ENCODE measurements around the gene KDM2A.
"Not testable (repeated sequence)": the region's sequence is repeated elsewhere in the genome, so short reads cannot be mapped to it uniquely, and the experiment has no call there.

Gene KDM2A

GRCh38 chr11:67120456-67120855 lies 1.4 kb downstream of the KDM2A start:
- DNase-seq (ENCODE audit: low read depth) = no peak
- H3K4me3 ChIP-seq (ENCODE audit: low read depth, low read length) = peak overlapping the region; percentile 100
- TF ChIP-seq MAX (IDR thresholded peaks at IDR 0.05; ENCODE audit: low read depth, low read length) (no peak), MYC (IDR thresholded peaks at IDR 0.05; ENCODE audit: low read depth, low read length) (no peak), POLR2A (IDR thresholded peaks at IDR 0.05; ENCODE audit: extremely low read depth, insufficient read length) (no peak), CTCF (IDR thresholded peaks at IDR 0.05; ENCODE audit: low read depth, low read length) (no peak)

DNA sequence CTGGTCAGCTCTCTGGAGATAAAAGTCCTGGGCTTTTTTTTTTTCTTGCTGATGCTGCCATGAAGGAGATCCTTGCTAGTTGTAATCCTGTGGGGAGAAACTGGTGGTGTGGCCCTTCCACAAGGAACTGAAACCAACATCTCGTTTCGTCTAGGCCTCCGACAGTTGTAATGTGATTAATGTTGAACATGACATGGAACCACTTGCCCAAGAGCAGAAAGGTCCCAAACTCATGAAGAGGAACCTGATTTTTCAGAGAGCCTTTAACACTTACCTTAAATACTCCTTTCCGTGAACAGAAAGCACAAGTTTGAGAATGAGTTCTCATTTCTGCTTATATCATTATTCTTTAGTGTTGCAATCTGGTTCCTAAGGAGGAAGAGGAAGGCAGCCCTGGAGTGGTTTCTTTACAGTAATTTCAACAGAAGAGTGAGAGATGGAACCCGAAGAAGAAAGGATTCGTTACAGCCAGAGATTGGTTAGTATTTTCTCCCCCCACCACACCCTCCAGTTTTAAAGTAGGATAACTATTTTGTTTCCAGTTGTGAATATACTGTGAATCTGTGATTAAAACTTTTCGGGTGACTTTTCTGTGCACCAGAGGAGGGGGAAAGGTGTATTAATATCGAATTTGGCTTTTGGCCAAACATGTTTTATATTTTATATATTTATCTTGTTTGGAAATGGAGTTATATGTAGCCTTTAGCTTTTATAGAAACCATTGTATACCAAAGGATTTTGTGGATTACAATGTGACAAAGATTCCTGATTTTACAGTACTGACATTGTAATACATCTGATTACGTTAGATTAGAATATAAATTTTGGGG lies 2.0 kb downstream of the KDM2A start:
- DNase-seq (ENCODE audit: low read depth) = peak; percentile 87
- TF ChIP-seq MAX (IDR thresholded peaks at IDR 0.05; ENCODE audit: low read depth, low read length) (no peak), MYC (IDR thresholded peaks at IDR 0.05; ENCODE audit: low read depth, low read length) (no peak), POLR2A (IDR thresholded peaks at IDR 0.05; ENCODE audit: extremely low read depth, insufficient read length) (peak; percentile 14)
- H3K4me3 ChIP-seq (ENCODE audit: low read depth, low read length) = peak overlapping the region; percentile 100

DNA sequence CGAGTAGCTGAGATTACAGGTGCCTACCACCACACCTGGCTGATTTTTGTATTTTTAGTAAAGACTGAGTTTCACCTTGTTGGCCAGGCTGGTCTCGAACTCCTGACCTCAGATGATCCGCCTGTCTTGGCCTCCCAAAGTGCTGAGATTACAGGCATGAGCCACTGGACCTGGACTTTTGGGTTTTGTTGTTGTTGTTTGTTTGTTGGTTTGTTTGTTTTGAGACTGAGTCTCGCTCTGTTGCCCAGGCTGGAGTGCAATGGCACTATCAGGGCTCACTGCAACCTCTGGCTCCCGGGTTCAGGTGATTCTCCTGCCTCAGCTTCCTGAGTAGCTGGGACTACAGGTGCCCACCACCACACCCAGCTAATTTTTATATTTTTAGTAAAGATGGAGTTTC lies 4.7 kb downstream of the KDM2A start:
- not testable (repeated sequence) for DNase-seq (ENCODE audit: low read depth); H3K4me3 ChIP-seq (ENCODE audit: low read depth, low read length)

GRCh38 chr11:67126243-67126642 lies 7.2 kb downstream of the KDM2A start:
- not testable (repeated sequence) for DNase-seq (ENCODE audit: low read depth); H3K4me3 ChIP-seq (ENCODE audit: low read depth, low read length)

DNA sequence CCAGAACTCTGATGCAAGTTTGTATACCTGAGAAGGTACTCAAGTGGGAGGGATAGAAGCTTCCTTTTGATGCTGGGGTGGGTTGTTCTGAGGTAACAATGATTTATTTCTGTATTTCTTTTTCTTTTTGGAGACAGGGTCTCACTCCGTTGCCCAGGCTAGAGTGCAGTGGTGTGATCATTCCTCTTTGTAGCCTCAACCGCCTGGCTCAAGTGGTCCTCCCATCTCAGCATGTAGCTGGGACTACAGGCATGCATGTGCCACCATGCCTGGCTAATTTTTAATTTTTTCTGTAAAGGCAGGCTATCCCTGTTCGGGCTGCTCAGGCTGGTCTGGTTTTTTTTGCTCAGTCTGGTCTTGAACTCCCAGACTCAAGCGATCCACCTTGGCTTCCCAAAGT lies 7.9 kb downstream of the KDM2A start:
- no peak overlapping the region for H3K4me3 ChIP-seq (ENCODE audit: low read depth, low read length)
- no peak for DNase-seq (ENCODE audit: low read depth)
- TF ChIP-seq MAX (IDR thresholded peaks at IDR 0.05; ENCODE audit: low read depth, low read length) = no peak
- TF ChIP-seq CTCF (IDR thresholded peaks at IDR 0.05; ENCODE audit: low read depth, low read length) = no peak
- no peak for TF ChIP-seq POLR2A (IDR thresholded peaks at IDR 0.05; ENCODE audit: extremely low read depth, insufficient read length)
- TF ChIP-seq MYC (IDR thresholded peaks at IDR 0.05; ENCODE audit: low read depth, low read length) = no peak

DNA sequence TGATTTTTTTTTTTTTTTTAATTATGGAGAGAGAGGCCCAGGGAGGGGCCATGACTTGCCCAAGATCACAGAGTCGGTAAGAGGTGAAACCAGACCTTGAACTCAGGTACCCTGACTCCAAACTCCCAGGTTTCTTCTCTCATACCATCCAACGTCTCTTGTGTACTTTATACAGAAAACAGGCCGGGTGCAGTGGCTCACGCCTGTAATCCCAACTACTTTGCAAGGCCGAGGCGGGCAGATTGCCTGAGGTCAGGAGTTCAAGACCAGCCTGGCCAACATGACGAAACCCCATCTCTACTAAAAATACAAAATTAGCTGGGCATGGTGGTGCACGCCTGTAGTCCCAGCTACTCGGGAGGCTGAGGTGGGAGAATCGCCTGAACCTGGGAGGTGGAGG lies 11.8 kb downstream of the KDM2A start:
- DNase-seq (ENCODE audit: low read depth); H3K4me3 ChIP-seq (ENCODE audit: low read depth, low read length): not testable (repeated sequence)

DNA sequence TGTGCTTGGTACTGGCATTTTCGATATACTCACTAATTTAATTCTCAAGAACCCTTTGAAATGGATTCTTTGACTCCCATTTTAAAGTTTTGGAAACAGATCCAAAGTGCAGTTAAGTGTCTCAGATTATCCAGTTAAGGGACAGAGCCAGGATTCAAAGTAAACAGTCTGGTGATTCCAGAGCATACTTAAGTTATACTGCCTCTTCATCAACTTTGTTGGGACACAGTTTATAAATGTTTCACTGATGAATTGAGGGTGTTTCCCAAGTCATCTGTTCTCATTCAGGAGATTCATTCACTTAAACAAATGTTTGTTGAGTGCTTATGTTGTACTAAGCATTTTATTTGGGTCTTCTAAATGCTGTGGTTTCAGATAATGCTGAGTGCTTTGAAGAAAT lies 17.1 kb downstream of the KDM2A start:
- DNase-seq (ENCODE audit: low read depth) = no peak
- TF ChIP-seq MAX (IDR thresholded peaks at IDR 0.05; ENCODE audit: low read depth, low read length) (no peak), MYC (IDR thresholded peaks at IDR 0.05; ENCODE audit: low read depth, low read length) (no peak), POLR2A (IDR thresholded peaks at IDR 0.05; ENCODE audit: extremely low read depth, insufficient read length) (no peak), CTCF (IDR thresholded peaks at IDR 0.05; ENCODE audit: low read depth, low read length) (no peak)
- no peak overlapping the region for H3K4me3 ChIP-seq (ENCODE audit: low read depth, low read length)

- DNase-seq (ENCODE audit: low read depth) = no peak
- H3K4me3 ChIP-seq (ENCODE audit: low read depth, low read length) = no peak overlapping the region
- TF ChIP-seq MYC (IDR thresholded peaks at IDR 0.05; ENCODE audit: low read depth, low read length) = no peak
- TF ChIP-seq MAX (IDR thresholded peaks at IDR 0.05; ENCODE audit: low read depth, low read length) = no peak
- no peak for TF ChIP-seq CTCF (IDR thresholded peaks at IDR 0.05; ENCODE audit: low read depth, low read length)
- TF ChIP-seq POLR2A (IDR thresholded peaks at IDR 0.05; ENCODE audit: extremely low read depth, insufficient read length) = no peak
Measured at GRCh38 chr11:67138922-67139321, 19.9 kb downstream of the KDM2A start.

All from NB4 (cell line).